Stimulated activated CD4-positive, alpha-beta T cell treated with anti-CD3 and anti-CD28 coated beads, Interleukin-2, amount 100 ng/mL, for 4 hours (primary cell): ENCODE results near the gene SLC9A2.

Source experiments
- DNase-seq: peaks from one replicate; pipeline ENCODE4 v3.0.0-alpha.2; 2020; ENCODE audit warnings: low read depth

Gene SLC9A2

DNA sequence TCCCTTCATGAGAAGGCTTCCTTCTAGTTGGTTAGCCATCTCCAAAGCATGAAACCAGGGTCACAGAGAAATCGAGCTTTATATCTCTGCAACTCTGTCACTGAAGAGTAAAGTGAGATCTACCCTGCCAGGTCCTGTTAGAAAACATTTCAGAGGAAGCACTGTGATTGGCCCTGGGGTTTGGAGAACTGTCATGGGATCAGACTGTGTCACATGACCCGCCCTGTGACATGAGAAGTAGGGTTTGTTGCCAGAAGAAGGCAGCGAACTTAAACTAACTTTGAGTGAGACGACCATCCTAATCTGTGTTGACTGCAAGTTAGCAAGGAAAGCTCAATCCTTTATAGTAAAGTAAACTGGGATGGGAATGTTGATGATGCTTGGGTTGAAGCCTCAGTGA, 55.5 kb downstream of the SLC9A2 start:
- no peak for DNase-seq

DNA sequence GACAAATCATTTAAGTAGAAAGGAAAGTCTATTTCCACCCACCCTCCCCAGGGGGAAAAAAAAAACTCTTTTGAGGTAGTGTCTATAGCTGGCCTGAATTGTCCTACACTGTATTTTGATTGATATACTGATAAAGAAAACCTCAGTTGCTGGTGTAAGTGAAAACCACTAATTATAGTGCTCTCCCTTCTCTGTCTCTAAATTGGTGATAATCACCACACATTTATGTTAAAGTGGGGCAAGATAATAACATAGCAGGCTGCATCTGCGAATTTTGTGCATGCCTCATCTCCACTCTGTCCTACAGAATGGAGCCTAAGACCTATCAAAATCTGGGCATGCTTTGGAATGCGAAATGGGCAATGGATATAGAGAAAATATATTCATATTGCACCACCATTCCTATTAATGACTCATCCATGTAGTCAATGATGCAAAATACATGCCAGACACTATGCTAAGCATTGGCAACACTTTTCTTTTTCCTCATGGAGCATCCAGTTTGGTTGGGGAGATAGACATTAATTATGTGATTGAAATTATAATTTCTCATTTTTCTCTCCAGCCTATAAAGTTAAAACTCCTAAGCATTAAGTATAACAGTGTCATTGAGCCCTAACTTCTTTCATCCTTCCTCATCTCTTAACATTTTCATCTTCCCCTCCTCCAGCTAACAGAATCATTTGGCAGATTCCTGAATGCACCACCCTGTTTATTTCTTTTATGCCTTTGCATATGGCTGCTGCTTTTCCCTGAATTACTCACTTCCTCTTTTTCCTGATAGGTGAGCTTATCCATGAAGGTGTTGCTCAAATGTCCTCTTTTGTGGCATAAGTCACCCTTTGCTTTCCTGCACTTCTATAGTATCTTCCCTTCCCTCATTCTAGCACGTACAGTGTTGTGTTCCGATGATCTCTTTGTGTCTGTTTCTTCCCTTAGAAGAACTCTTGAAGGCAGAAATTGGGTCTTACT, 58.2 kb downstream of the SLC9A2 start:
- no peak for DNase-seq

DNA sequence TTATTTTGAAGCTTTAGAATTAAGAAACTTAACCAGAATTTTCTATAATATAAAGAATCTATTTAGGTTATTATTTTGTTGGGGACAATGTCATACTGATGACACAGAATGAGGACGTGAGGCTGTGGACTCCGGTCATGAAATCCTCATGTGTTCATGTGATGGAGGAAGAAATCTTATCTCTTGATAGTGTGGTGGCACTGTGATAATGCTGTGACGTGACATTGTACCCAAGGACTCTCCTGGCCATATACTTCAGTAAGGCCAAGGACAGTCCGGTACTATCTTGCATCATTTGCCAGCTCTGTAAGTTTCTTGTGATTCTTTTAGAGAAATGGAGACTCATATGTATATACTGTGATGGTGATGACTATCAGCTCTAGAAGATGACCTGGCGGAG, 59.1 kb downstream of the SLC9A2 start:
- DNase-seq: no peak

DNA sequence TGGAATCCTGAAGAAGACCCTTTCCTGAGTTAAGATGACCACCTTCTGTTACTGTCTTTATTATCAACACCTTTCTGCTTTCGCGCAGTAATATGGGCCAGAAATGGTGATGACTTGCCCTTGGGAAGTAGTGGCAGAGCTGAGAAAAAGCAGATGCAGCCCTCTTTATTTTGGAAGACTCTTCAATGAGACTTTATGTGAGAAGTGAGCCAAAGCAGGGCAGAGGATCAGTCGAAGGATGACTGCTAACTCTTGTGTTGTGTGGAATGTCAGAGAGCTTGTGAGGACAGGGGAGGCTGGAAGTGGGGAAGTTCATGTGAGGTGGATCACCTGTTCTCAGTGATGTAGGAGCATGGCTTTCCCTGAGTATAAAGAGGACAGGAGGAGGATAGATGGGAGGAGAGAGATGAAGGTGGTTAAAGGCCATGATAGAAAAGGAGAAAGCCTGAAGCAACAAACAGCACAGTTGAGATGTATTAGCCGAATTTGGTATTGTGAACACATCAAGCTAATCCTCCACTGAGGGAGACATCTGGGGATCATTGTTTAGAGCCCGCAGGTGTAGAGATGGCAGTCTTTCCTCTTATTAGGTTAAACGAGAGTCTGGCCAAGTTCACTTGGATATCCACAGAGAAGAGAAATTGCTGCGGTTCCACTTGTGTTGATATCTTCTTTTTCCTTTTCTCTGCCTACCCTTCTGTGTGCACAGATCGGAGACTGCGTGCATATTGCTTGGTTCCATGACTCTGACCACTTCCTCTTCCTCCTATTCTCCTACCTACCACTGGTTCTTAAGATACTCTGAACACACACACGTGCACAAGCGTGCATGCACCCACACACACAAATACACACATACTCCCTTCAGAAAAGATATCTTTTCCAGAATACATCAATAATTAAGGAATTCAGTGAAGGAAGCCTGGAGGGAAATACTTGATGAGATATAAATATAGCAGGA, 67.4 kb downstream of the SLC9A2 start:
- DNase-seq: no peak

DNA sequence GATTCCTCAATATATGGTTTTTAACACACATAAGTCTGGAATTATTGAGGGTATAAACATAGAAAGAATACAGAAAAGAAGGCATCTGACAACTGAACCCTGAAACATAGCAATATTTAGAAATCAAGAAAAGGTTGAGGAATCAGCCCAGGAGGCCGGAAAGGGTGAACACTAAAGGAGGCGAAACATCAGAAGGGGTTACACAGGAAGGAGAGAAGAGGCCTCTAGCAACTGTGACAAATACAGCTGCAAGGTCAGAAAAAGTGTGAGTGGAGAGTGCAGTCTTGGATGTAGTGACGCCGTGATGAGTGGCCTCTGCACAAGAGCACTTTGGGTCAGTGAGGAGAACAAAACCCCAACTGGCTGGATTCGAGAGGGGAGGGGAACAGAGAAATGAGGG, 70.7 kb downstream of the SLC9A2 start:
- no peak for DNase-seq

DNA sequence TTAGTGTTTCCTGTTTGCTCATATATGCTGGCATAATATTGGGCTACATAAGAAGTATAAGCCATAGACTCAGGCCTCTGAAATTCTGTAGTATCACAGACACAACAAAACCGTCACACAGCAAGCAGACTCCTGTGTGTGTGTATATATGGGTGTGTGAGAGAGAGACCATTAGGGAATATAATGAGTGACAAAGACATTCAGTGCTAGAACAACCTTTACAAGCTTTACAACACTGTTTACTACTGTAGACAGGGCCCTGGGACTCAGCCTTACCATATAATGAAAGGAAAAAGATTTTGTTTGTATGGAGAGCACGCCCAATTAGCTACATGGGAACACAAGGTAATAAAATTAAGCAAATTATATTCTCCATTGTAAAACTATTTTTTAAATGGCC, 77.1 kb downstream of the SLC9A2 start:
- DNase-seq: no peak

DNA sequence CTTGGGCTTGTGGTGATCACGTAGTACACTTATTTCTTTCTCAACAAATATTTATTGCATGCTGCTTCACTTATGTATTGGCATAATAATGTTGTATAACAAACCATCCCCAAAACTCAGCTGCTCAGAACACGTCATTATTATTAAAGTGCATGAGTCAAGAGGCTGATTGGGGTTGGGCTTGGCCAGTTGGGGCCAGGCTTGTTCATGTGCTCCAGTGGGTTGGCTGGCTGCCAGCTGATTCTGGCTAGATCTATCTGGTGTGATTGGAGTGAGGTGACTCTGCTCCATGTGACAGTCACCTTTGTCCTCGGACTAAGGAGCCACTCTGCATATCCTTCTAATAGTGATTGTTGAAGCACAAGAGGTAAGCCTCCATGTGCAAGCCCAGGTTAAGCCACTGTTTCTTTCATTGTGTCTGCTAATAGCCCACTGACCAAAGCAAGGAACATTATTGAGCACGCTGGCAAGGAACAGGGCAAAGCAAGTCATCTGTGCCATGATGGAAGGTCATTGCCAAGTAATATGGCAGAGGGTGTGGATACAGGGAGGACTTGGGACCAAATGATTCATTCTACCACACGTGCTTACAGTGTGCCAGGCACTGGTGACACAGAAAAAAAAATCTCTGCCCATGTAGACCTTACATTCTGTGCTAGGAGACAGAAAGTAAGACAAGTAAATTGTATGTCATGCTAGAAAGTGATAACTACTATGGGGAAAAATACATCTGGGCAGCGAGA, 79.2 kb downstream of the SLC9A2 start:
- DNase-seq: no peak

DNA sequence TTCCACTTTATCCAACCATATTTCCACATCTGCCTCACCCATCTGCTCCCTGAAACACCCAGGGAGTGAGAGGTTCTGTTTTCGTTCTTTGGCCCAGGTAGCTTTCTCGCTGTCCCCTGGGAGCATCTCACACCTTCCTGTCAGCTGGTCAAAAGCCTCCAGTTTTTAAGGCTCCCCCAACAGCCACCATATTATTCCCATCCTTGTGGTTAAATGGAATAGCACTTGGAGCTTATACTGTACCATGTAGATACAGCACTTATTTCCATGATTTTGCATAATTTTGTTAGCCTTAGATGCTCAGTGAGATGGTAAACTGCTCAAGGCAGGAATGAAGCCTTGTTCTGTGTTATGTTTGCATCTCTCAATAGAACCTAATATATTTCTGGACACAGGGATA, 84.0 kb downstream of the SLC9A2 start:
- no peak for DNase-seq

DNA sequence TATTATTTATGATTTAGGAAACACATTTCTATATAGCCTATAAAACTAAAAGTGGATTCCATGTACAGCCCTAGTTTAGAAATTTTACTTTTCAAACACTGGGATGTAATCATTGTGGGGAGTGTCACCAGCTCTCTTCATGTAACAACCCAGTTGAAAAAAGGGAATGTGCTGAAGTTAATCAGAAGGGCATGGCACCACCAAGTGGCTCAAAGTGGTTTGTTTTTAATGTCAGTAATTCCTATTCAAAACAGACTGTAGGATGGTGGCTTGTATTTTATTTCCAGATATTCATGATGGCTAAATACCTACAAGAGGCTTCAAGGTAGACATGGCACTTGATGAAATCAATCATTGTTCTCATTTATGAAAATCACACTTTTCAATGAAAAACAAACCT, 84.4 kb downstream of the SLC9A2 start:
- DNase-seq: no peak

DNA sequence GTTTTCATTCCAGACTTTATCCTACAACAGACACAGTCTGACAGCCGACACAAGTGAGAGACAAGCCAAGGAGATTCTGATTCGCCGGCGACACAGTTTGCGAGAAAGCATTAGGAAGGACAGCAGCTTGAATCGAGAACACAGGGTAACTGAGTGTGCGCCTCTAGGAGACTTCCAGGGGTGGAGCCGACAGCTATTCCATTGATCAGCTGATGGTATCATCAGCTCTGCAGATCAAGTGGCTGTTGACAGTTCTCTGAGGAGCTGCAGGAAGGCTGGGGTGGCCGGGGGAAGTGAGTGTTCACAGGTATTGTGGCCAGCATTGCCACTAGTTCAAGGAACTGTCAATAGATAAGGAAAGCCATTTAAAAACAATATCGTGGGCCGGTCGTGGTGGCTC, 85.2 kb downstream of the SLC9A2 start:
- no peak for DNase-seq

DNA sequence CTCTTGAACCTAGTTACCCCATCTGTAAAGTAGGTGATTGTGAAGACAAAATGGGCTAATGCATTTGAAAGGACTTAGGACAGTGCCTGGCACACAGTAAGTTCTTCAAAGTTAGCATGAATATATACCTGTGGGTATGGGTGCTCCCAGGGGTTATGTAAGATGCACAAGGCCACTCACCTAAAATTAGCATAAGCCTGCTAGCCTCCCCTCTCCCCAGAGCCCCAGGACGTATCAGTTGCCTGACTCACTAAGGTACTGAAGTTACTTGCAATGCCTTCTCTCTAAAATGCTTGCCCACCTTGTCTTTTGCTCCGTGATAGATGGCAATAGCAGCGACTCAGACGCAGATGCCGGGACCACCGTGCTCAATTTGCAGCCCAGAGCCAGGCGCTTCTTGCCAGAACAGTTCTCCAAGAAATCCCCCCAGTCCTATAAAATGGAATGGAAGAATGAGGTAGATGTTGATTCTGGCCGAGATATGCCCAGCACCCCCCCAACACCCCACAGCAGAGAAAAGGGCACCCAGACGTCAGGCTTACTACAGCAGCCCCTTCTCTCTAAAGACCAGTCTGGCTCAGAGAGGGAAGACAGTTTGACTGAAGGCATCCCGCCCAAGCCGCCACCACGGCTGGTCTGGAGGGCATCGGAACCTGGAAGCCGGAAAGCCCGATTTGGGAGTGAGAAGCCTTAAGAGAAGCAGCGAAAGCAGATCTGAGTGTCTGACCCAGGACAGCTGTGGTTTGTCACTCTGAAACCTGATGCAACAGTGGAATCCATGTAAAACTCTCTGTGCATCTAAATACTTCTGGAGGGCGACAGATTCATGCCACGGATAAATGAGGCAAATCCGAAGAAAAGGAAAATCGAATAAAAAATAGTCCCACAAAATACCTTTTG, 88.7 kb downstream of the SLC9A2 start:
- no peak for DNase-seq

DNA sequence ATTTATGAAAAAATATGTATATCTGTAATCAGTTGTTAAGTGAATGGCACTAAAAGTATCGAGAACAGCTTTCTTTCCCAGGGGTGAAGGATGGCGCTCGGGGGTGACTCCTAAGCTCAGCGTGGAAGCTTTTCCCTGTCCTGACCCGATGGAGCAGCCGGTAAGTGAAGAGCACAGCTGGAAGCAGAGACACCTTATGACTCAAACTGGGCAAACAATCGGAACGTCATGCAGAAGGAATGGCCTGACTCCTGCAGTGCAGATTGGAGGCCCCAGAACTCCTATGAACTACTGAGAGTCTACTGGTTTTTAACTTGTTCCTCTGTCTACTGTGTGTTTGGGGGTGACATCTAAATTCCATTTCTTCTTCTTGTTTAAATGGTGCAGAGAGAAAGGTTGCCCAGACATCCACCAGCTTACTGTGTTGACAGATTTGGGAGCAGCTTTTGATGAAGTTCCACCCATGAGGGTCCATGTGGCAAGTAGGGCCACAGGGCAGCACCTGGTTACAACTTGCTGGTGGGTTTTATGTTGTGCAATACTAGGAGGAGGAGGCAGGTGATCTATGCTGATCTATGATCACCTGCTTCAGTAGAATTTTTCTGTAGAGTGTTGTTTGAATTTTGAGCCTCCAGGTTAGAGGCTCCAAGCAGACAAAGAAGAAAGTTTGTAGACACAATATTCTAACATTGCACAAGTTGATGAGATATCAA, 89.7 kb downstream of the SLC9A2 start:
- no peak for DNase-seq

DNA sequence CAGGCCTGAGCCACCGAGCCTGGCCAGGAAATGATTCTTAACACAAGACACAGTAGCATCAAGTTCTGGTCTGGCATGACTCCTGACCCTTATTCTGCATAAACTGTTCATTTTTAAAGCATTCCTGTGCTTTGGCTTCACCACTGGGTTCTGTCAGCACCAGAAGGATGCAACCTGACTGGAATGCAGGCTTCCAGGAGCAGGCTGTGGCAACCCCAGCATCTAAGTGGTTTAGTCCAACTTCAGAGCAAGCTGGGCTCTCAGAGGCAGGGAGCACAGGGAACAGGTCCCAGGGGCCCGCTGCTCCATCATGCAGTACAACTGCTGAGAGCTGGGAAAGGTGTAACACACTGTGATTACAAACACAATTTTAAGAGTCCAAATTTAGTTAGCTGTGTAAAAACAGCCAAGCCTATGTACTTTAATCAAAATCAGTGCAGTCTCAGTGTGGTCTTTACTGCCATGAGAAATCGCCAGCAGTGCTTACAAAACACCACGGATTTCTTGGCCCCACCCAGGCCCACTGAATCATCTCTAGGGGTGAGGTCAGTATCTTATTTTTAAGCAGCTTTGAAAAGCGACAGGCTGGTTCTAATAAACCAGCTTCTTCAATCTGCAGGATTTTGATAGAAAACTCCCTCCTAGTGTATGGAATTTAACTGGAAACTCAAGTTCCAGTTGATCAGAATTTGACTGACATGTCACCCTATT, 98.1 kb downstream of the SLC9A2 start:
- DNase-seq: no peak

DNA sequence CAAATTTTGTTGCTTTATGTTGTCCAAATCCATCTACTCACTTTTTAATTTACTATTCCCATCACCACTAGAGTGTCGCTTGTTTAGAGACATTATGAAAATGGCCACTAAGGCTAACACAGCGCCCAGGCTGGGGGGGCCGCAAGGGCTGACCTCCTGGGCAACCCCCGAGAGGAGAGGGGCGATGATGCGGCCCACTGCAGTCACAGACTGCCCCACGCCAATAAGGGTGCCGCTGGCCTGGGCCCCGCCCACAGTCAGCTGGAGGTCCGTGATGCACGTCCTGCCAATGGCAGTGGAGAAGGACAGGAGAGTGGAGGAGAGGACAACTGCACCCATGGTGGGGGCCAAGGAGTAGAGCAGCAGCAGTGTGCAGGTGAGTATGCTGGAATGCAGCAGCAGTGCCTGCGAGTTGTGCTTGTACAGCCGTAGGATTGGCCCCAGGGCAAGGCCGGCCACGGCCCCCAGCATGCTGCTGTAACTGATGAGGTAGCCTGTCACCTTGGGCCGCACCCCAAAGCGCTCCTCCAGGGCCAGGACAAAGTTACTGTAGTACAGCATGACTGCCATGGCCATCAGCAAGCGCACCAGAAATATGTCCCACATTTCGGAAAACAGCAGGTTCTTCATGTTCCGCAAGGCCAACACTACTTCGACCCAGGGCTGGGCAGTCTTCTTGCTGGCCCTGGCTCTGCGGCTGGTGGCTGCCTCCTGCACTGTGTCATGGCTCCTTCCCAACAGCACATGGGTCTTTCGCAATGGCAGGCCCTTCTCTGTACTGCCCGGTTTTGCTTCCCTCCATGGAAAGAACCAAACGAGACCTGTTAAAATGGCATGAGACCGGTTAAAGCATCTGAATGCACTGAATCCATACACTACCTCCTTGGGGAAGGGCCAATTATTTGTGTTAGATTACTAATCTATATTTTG, 99.3 kb downstream of the SLC9A2 start:
- no peak for DNase-seq

DNA sequence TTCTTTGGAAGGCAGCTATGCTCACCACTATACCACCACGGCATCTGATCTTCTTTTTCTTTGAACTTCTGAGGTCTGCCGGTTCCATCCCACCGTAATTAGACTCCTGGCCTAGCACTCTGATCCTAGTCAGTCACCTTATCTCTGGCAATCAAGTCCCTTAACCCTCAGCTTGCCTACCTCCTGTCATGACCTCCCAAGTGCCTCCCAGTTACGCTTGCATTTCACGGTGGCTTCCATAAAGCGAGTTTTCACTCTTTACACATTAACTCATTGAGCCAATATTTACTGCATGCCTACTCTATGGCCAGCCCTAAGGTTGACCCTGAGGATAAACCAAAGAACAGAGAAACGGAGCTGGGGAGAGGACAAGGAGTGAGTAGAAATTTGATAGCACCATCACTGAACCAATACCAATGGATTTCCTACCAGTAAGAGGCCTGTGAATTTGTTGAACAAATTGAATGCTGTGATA, 104.7 kb downstream of the SLC9A2 start:
- no peak for DNase-seq

DNA sequence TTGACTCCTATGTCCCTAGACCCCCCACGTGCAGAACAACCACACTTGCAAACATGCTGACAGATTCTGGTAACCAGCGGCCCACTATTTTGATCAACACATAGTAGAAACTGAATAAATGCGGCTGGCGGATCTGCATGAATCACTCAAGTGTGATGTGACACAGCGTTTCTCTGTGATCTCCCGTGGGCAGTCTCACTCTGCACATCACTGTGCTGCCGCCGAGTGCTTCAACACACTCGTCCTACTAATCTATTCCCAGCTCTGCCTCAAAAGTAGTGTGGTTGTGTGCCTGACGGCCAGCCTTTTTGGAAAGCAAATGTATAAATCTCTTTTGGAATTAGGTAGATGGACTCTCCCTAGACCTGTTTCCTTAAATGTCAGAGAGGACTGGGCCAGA, 105.2 kb downstream of the SLC9A2 start:
- no peak for DNase-seq

DNA sequence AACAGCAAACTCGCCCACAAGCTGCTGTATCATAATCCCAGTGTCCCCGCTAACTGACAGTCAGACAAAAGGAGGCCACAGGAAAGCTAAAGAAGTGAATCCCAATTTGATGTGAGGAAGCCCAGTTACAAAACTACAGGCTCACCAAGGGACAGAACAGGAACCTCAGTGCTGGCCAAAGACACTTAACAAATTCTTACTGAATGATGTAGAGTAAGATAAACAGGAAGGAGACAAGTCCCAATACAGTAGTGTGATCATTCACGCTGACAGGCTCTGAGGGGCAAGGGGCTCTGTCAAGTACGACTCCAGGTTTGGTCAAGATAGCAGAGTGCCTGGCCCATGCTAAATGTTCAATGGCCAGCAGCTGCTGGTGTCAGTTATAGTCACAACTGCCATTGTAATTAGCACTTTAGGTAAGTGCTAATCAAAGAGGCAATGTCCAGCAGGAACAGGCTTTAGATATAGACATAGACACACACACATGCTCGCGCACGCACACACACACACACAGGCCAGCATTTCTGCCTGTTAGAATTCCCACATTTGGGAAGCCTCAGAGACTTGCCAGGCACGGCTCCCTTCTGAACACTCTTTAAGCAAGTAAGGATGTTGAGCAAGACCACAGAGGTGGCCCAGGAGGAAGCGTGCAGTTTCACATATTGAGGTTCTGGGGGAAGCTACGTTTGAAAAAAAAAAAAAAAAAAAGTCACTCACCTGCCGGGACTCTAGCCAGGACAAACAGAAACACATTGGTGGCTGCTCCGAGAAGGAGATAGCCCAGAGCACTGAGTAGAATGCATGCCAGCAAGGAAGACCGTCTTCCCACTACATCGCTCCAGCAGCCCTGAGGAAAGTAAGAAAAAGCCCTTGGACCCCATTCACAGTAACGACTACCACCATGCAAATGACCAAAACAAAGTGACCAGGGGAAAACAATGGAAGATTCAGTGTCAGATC, 107.1 kb downstream of the SLC9A2 start:
- DNase-seq: no peak
